ENCODE measurements around the gene GAPDHS.

- TF ChIP-seq POLR2A (IDR thresholded peaks at IDR 0.05) = no peak
- TF ChIP-seq, protein P1, sequence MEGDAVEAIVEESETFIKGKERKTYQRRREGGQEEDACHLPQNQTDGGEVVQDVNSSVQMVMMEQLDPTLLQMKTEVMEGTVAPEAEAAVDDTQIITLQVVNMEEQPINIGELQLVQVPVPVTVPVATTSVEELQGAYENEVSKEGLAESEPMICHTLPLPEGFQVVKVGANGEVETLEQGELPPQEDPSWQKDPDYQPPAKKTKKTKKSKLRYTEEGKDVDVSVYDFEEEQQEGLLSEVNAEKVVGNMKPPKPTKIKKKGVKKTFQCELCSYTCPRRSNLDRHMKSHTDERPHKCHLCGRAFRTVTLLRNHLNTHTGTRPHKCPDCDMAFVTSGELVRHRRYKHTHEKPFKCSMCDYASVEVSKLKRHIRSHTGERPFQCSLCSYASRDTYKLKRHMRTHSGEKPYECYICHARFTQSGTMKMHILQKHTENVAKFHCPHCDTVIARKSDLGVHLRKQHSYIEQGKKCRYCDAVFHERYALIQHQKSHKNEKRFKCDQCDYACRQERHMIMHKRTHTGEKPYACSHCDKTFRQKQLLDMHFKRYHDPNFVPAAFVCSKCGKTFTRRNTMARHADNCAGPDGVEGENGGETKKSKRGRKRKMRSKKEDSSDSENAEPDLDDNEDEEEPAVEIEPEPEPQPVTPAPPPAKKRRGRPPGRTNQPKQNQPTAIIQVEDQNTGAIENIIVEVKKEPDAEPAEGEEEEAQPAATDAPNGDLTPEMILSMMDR (IDR thresholded peaks at IDR 0.05 in 4 of 5, conservative IDR thresholded peaks at IDR 0.05 in 1 of 5) = no peak
Measured at GRCh38 chr19:35587321-35587720, 54.1 kb downstream of the GAPDHS start.
